Ovary (tissue), 9 donors: ENCODE measurements around the gene MANEA. TPM values are rescaled to one million over a fixed set of nuclear protein-coding genes. Genes with fewer than 3 reads are reported as not detected.

ENCODE experiments used
- DNase-seq, 5 donors: peaks; one replicate each; pipeline ENCODE4 v3.0.0-alpha.2; 2019 to 2020
- H3K27ac ChIP-seq, 2 donors: fragments of 200-600 bp; one replicate each; pipeline versions ENCODE4 v1.5.1 to v1.8.0; 2019 to 2022
- H3K27me3 ChIP-seq: fragments of 200-600 bp; one replicate; pipeline ENCODE4 v1.8.0; 2022
- H3K36me3 ChIP-seq: fragments of 200-600 bp; sonication (generic); one replicate; pipeline ENCODE4 v1.5.1; 2019
- H3K4me1 ChIP-seq: one replicate; pipeline ENCODE4 v1.8.1; 2013; ENCODE audit warnings: mild to moderate bottlenecking, moderate library complexity; ENCODE audit not compliant: insufficient read depth
- H3K4me3 ChIP-seq: fragments of 200-600 bp; sonication (generic); one replicate; pipeline ENCODE4 v1.5.1; 2017
- H3K9me3 ChIP-seq, 2 donors: fragments of 200-600 bp in 1 of 2; sonication (generic) in 1 of 2; one replicate each; pipeline versions ENCODE4 v1.5.1 to v1.8.1; 2013 to 2019; ENCODE audit warnings: mild to moderate bottlenecking in 1 of 2, moderate library complexity in 1 of 2
- CTCF ChIP-seq, 3 donors: fragments of 450-650 bp in 2 of 3; fragments of 200-600 bp in 1 of 3; IDR thresholded peaks; one replicate each; pipeline versions ENCODE4 v1.5.1 to v1.8.0; 2016 to 2022; ENCODE audit warnings: antibody characterized with exemption in 3 of 3, mild to moderate bottlenecking in 1 of 3
- EP300 ChIP-seq: sonication (generic); formaldehyde crosslinking; IDR thresholded peaks from one replicate; pipeline ENCODE4 v1.6.1; 2017; ENCODE audit warnings: antibody characterized with exemption
- POLR2A ChIP-seq: fragments of 450-650 bp; IDR thresholded peaks from one replicate; pipeline ENCODE4 v1.6.1; 2017; ENCODE audit warnings: antibody characterized with exemption, mild to moderate bottlenecking, moderate library complexity
- WGBS, 3 donors: extraction: QIAGEN DNeasy Blood & Tissue Kit in 1 of 3; methylation state at CpG; one replicate each; pipeline versions ENCODE4 v1.1.5 to v1.1.7; 2013 to 2017; 5-methylcytosine and 5-hydroxymethylcytosine counted together
- intact Hi-C, 4 donors: fragments of 100-400 bp; cut with DNase I; formaldehyde crosslinking; loops; one replicate each; pipeline versions ENCODE4 v1.11.0 to v1.15.1; 2022 to 2023
- polyA plus RNA-seq, 2 donors: library from polyadenylated mRNA; stranded (reverse); fragments of 200-250 nt in 1 of 2; fragments of 350-450 nt in 1 of 2; fragmentation: Illumina TruSeq in 1 of 2; extraction: RNeasy Lipid Tissue Mini Kit (QIAGEN cat#74804) in 1 of 2; gene quantifications; one replicate each; pipeline ENCODE4 v1.2.3, GENCODE V29; 2013 to 2014
- total RNA-seq, 7 donors: library from RNA; depleted of rRNA in 2 of 7; stranded (reverse); fragments of >200 nt in 2 of 7; fragmentation: NEBNext Ultra II Directional in 3 of 7; extraction: Animal tissue kit (Norgen Biotek cat#: 25700) in 3 of 7; gene quantifications; one replicate each; pipeline versions ENCODE4 v1.1.0 to v1.2.4, GENCODE V29; 2016 to 2023
- donor health status: DM: no; HTN: no; CAD: no; lungs with moderate emphysema.
- donor health status: DM: no; HTN: no; CAD: no.
- donor health status: Bipolar disorder and iron deficiency.
- donor health status: DM: yes; HTN: yes; CAD: no.
- donor health status: DM: no; HTN: no; CAD: no.
- donor health status: DM: yes; HTN: yes; CAD: no.

MANEA gene
- total and polyA plus RNA-seq, 9 donors = 5.7 to 12.8 (median 8.9) TPM

DNA sequence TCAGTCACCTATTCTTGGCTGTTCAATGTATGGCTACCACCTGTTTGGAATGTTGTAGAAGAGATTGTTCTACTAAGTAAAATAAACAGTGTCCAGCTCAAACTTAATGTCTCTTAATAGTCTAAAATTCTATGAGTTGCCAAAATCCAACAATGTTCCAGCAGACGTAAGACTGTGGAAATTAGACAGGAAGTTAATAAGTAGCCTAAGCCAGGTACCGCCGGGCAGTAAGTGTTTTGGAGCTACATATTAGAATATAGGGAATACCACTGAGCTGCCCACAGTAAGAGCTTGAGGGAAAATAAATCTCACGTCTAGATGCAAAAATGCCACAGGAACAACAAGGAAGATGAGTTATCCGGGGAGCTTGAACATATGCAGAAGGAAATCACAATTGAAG lies 7.8 kb upstream of the MANEA start:
- Histone ChIP-seq H3K4me3 (no peak overlapping the region), H3K27ac (no peak overlapping the region), H3K4me1 (no peaks in the 10 kb centered on the region), H3K9me3 (no peaks in the 10 kb centered on the region), H3K36me3 (no peaks in the 10 kb centered on the region), H3K27me3 (no peaks in the 10 kb centered on the region)
- no peak for DNase-seq
- TF ChIP-seq EP300 (no peak), CTCF (IDR thresholded peaks at IDR 0.05) (no peak), POLR2A (no peak)
- WGBS, 3 donors = 50 to 71% (median 70%) methylated on average over 5 of the region's 5 CpGs
- intact Hi-C loops = no loop called here

DNA sequence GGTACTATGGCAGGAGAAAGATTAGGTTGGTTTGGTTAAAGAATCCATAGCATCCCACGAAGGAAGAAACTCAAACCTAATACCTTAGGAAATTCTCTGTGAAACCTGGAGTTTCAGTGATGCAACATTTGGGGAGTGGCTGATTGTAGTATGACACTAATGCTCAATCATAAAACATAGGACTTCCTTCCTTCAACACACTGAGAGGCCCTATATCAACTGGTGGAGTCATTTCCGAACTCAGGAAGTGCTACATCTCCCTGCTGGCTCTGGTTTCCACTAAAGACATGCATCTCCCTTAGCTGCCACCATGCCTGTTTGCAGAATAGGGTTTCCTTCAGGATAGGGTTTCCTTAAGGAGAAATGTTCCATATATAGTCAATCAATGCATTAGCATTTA lies 5.2 kb upstream of the MANEA start:
- no peak for TF ChIP-seq POLR2A
- TF ChIP-seq EP300 = no peak
- no peak for TF ChIP-seq CTCF (IDR thresholded peaks at IDR 0.05)
- DNase-seq = no peak
- H3K4me3 ChIP-seq = no peak overlapping the region
- H3K27ac ChIP-seq = no peak overlapping the region
- no peaks in the 10 kb centered on the region for H3K9me3 ChIP-seq
- no peaks in the 10 kb centered on the region for H3K27me3 ChIP-seq
- H3K36me3 ChIP-seq = no peaks in the 10 kb centered on the region
- intact Hi-C loops = no loop called here
- no peaks in the 10 kb centered on the region for H3K4me1 ChIP-seq
- whole genome bisulfite sequencing, 3 donors = 90 to 96% (median 93%) methylated on average over 2 of the region's 2 CpGs

DNA sequence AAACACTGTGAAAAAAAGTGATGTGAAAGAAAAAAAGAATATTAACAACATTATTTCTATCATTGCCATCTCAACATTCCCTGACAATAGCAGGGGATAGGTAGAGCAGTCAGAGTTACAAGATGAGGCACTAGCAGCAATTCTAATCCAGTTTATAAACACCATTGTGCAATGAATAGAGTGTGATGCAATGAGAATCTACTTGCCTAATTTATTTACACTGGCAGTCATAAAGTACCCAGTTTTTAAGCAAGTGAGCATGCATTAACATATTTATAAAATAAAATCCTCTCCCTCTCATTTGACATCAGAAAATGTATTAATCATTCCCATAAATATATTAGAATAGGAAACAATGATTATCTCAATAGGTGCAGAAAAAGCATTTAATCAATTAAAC lies 2.5 kb upstream of the MANEA start:
- no peak for TF ChIP-seq EP300
- TF ChIP-seq CTCF (IDR thresholded peaks at IDR 0.05) = no peak
- TF ChIP-seq POLR2A = no peak
- Histone ChIP-seq H3K27ac (no peak overlapping the region), H3K9me3 (no peaks in the 10 kb centered on the region), H3K4me1 (no peaks in the 10 kb centered on the region), H3K4me3 (no peak overlapping the region), H3K27me3 (no peaks in the 10 kb centered on the region), H3K36me3 (no peaks in the 10 kb centered on the region)
- intact Hi-C loops = no loop called here
- DNase-seq = no peak

GRCh38 chr6:95576218-95576997 lies 927 bp upstream of the MANEA start:
- Histone ChIP-seq H3K36me3 (no peaks in the 10 kb centered on the region), H3K27ac (peak overlapping the region; percentile 73 to 94), H3K4me1 (no peaks in the 10 kb centered on the region), H3K27me3 (no peaks in the 10 kb centered on the region), H3K4me3 (peak overlapping the region; percentile 59), H3K9me3 (no peaks in the 10 kb centered on the region)
- intact Hi-C loops = no loop called here
- no peak for TF ChIP-seq EP300
- no peak for TF ChIP-seq POLR2A
- TF ChIP-seq CTCF (IDR thresholded peaks at IDR 0.05) = no peak
- 3 to 11% (median 8%) methylated on average over 5 of the region's 5 CpGs for WGBS, 3 donors
- no peak for DNase-seq
